Measurements from ENCODE around the gene UMAD1. TPM values are rescaled to one million over a fixed set of nuclear protein-coding genes. Genes with fewer than 3 reads are reported as not detected.
A peak's percentile ranks its signal among the peaks of the same experiment; 100 is the strongest.

UMAD1 gene
- total and polyA plus RNA-seq, 2 of the 13 experiments (the other 11 are each of a cell fraction or from before 2014, with no cell fraction given), result 16.8 to 17.6 TPM

DNA sequence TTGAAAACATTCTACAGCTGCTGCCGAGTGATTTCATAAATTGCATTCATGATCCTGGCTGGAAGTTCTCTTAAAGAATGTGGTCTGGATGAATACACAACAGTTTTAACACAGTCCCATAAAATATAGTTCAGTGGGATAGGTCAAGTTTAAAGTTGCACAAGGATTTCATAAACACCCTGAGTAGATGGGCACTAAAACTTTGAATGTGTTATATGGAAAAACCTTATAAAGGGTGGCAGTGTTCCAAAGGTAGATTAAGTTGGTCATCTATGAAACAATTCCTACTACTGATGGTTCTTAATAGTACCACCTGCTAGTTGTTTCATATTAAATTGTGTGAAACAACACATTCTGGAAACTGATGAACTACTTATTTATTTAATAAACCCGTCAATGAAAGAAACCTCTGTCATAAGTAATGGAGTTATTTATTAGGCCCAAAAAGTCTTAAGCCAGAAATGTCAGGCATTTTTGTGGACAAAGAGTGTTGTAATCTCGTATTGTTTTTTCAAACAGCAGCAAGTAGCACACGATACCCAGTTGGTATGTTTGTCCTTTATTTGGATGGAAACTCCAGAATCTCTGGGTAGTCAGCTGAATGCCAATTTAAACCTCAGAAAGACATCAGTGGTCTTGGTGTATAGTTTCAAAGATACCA, 92.2 kb downstream of the UMAD1 start (continued):
- TF ChIP-seq SMYD3 (CRISPR knock-in tag; IDR thresholded peaks at IDR 0.05), result 0 out of 2 replicates have a peak, but pooled peaks have one; percentile 24
- no peak for TF ChIP-seq HDAC2 (CRISPR knock-in tag; IDR thresholded peaks at IDR 0.05)
- no peak for TF ChIP-seq RARG (CRISPR knock-in tag; IDR thresholded peaks at IDR 0.05; ENCODE audit: low read depth)
- TF ChIP-seq ZNF772 (CRISPR knock-in tag; IDR thresholded peaks at IDR 0.05), result no peak
- no peak for TF ChIP-seq HOXA3 (CRISPR knock-in tag; IDR thresholded peaks at IDR 0.05)
- no peak for TF ChIP-seq ZNF704 (CRISPR knock-in tag; IDR thresholded peaks at IDR 0.05; ENCODE audit: borderline replicate concordance)
- TF ChIP-seq HCFC1 (IDR thresholded peaks at IDR 0.05; ENCODE audit: low read depth, low read length), result no peak
- TF ChIP-seq, protein P1, sequence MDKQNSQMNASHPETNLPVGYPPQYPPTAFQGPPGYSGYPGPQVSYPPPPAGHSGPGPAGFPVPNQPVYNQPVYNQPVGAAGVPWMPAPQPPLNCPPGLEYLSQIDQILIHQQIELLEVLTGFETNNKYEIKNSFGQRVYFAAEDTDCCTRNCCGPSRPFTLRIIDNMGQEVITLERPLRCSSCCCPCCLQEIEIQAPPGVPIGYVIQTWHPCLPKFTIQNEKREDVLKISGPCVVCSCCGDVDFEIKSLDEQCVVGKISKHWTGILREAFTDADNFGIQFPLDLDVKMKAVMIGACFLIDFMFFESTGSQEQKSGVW (CRISPR knock-in tag; IDR thresholded peaks at IDR 0.05; ENCODE audit: borderline replicate concordance), result no peak
- no peak for TF ChIP-seq MTA3 (CRISPR knock-in tag; IDR thresholded peaks at IDR 0.05)
- TF ChIP-seq TEAD3 (CRISPR knock-in tag; optimal IDR thresholded peaks at IDR 0.05; ENCODE audit: borderline replicate concordance), result peak; percentile 13
- TF ChIP-seq CREB1 (IDR thresholded peaks at IDR 0.05), result no peak
- no peak for TF ChIP-seq CREB1 (CRISPR knock-in tag; IDR thresholded peaks at IDR 0.05)
- no peak for TF ChIP-seq FOXO1 (CRISPR knock-in tag; IDR thresholded peaks at IDR 0.05)
- TF ChIP-seq SALL2 (CRISPR knock-in tag; IDR thresholded peaks at IDR 0.05), result no peak
- no peak for TF ChIP-seq FIP1L1 (IDR thresholded peaks at IDR 0.05; ENCODE audit: borderline replicate concordance, insufficient read depth, low read depth, low read length)
- TF ChIP-seq ELF3 (CRISPR knock-in tag; IDR thresholded peaks at IDR 0.05), result no peak
- TF ChIP-seq ZNF747 (CRISPR knock-in tag; IDR thresholded peaks at IDR 0.05; ENCODE audit: borderline replicate concordance), result no peak
- TF ChIP-seq, protein P2, sequence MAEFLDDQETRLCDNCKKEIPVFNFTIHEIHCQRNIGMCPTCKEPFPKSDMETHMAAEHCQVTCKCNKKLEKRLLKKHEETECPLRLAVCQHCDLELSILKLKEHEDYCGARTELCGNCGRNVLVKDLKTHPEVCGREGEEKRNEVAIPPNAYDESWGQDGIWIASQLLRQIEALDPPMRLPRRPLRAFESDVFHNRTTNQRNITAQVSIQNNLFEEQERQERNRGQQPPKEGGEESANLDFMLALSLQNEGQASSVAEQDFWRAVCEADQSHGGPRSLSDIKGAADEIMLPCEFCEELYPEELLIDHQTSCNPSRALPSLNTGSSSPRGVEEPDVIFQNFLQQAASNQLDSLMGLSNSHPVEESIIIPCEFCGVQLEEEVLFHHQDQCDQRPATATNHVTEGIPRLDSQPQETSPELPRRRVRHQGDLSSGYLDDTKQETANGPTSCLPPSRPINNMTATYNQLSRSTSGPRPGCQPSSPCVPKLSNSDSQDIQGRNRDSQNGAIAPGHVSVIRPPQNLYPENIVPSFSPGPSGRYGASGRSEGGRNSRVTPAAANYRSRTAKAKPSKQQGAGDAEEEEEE (CRISPR knock-in tag; IDR thresholded peaks at IDR 0.05; ENCODE audit: borderline replicate concordance), result no peak
- TF ChIP-seq ZNF12 (CRISPR knock-in tag; IDR thresholded peaks at IDR 0.05), result peak; percentile 81
- TF ChIP-seq HOMEZ (CRISPR knock-in tag; IDR thresholded peaks at IDR 0.05; ENCODE audit: low read depth), result peak; percentile 46; the same call in 1 of the 2 replicates
- TF ChIP-seq RCOR2 (CRISPR knock-in tag; IDR thresholded peaks at IDR 0.05), result peak; percentile 33; the same call in 1 of the 2 replicates
- TF ChIP-seq UBTF (CRISPR knock-in tag; IDR thresholded peaks at IDR 0.05), result no peak
